GM23338 (cell line): Measurements from ENCODE around the gene KCNQ1OT1. TPM values are rescaled to one million over a fixed set of nuclear protein-coding genes. Genes with fewer than 3 reads are reported as not detected.

Experiments used
- ATAC-seq: fragments of 200-7000 bp; cut with Tn5 transposase; 3 replicates; pipeline ENCODE4 v1.9.1; 2020
- DNase-seq: peaks from one replicate; pipeline ENCODE4 v3.0.0-alpha.2; 2015; ENCODE audit warnings: low spot score
- H2AFZ ChIP-seq: fragments of 200-600 bp; sonication (generic); 2 replicates; pipeline ENCODE4 v1.8.0; 2016; ENCODE audit warnings: antibody characterized with exemption, mild to moderate bottlenecking, moderate library complexity
- H3F3A ChIP-seq: fragments of 200-600 bp; sonication (generic); replicated peaks from 2 replicates; pipeline ENCODE4 v1.8.0; 2017; ENCODE audit warnings: antibody characterized with exemption, mixed run types, low read depth
- H3K27ac ChIP-seq: fragments of 200-600 bp; sonication (generic); 2 replicates; pipeline ENCODE4 v1.6.1; 2016; ENCODE audit warnings: low read depth
- H3K27me3 ChIP-seq: fragments of 200-600 bp; sonication (generic); 2 replicates; pipeline ENCODE4 v1.8.0; 2016; ENCODE audit warnings: mild to moderate bottlenecking, mixed run types, moderate library complexity; ENCODE audit not compliant: insufficient read depth
- H3K36me3 ChIP-seq: fragments of 200-600 bp; sonication (generic); 2 replicates; pipeline ENCODE4 v1.8.0; 2016; ENCODE audit warnings: mild to moderate bottlenecking; ENCODE audit not compliant: insufficient read depth
- H3K4me1 ChIP-seq: fragments of 200-600 bp; sonication (generic); 2 replicates; pipeline ENCODE4 v1.8.0; 2016; ENCODE audit warnings: mild to moderate bottlenecking, moderate library complexity; ENCODE audit not compliant: insufficient read depth
- H3K4me2 ChIP-seq: fragments of 200-600 bp; sonication (generic); 2 replicates; pipeline ENCODE4 v1.7.1; 2017; ENCODE audit warnings: mixed run types
- H3K4me3 ChIP-seq: fragments of 200-600 bp; sonication (generic); 2 replicates; pipeline ENCODE4 v1.6.1; 2016; ENCODE audit warnings: mixed run types
- H3K79me2 ChIP-seq: fragments of 200-600 bp; sonication (generic); replicated peaks from 2 replicates; pipeline ENCODE4 v1.8.0; 2017; ENCODE audit warnings: mild to moderate bottlenecking; ENCODE audit not compliant: insufficient read depth
- H3K9me2 ChIP-seq: fragments of 200-600 bp; sonication (generic); 2 replicates; pipeline ENCODE4 v1.8.0; 2017; ENCODE audit not compliant: insufficient read depth
- H4K20me1 ChIP-seq: fragments of 200-600 bp; sonication (generic); replicated peaks from 2 replicates; pipeline ENCODE4 v1.8.0; 2017; ENCODE audit warnings: mild to moderate bottlenecking; ENCODE audit not compliant: insufficient read depth
- H3K27ac Mint-ChIP-seq: 2 replicates; pipeline ENCODE4 v1.8.0; 2020; ENCODE audit warnings: inconsistent platforms, mild to moderate bottlenecking, moderate library complexity, mixed read lengths
- H3K27me3 Mint-ChIP-seq: 3 replicates; pipeline ENCODE4 v1.8.0; 2022; ENCODE audit warnings: low read depth, mild to moderate bottlenecking, moderate library complexity, mixed read lengths, inconsistent platforms; ENCODE audit not compliant: insufficient read depth, poor library complexity
- H3K36me3 Mint-ChIP-seq: 3 replicates; pipeline ENCODE4 v1.8.0; 2021; ENCODE audit warnings: low read depth, mild to moderate bottlenecking, inconsistent platforms, moderate library complexity, mixed read lengths
- H3K4me1 Mint-ChIP-seq: 3 replicates; pipeline ENCODE4 v1.8.0; 2020; ENCODE audit warnings: mild to moderate bottlenecking, inconsistent platforms, mixed read lengths
- H3K4me3 Mint-ChIP-seq: 3 replicates; pipeline ENCODE4 v1.8.0; 2021; ENCODE audit warnings: moderate library complexity, mild to moderate bottlenecking, inconsistent platforms, mixed read lengths
- H3K9me3 Mint-ChIP-seq: 3 replicates; pipeline ENCODE4 v1.8.0; 2020; ENCODE audit warnings: moderate library complexity, mild to moderate bottlenecking, inconsistent platforms, mixed read lengths
- CREB1 ChIP-seq: fragments of 250-450 bp; sonication (Bioruptor Pico); IDR thresholded peaks from 2 replicates; pipeline ENCODE4 v1.5.0; 2020; ENCODE audit warnings: low read depth, mild to moderate bottlenecking, moderate library complexity
- CTCF ChIP-seq, 2 experiments: fragments of 200-600 bp in 1 of 2; sonication (generic) in 1 of 2; conservative IDR thresholded peaks; 2 replicates each; pipeline versions ENCODE4 v1.5.1 to v1.6.1; 2016 to 2017; ENCODE audit warnings: antibody characterized with exemption in 2 of 2, low read depth in 2 of 2, mild to moderate bottlenecking in 2 of 2, moderate library complexity in 1 of 2
- ETS1 ChIP-seq: IDR thresholded peaks from 2 replicates; pipeline ENCODE4 v1.6.1; 2016; ENCODE audit warnings: antibody characterized with exemption
- EZH2 ChIP-seq: fragments of 200-600 bp; sonication (generic); IDR thresholded peaks from one replicate; pipeline ENCODE4 v1.8.0; 2017; ENCODE audit warnings: antibody characterized with exemption, mild to moderate bottlenecking, low read depth; ENCODE audit not compliant: unreplicated experiment
- EZH2phosphoT487 ChIP-seq: fragments of 200-600 bp; sonication (generic); IDR thresholded peaks from one replicate; pipeline ENCODE4 v1.8.1; 2018; ENCODE audit warnings: antibody characterized with exemption; ENCODE audit not compliant: unreplicated experiment
- JUNB ChIP-seq: IDR thresholded peaks from one replicate; pipeline ENCODE4 v1.6.1; 2016; ENCODE audit warnings: antibody characterized with exemption; ENCODE audit not compliant: unreplicated experiment
- NANOG ChIP-seq: IDR thresholded peaks from 2 replicates; pipeline ENCODE4 v1.6.1; 2016; ENCODE audit warnings: antibody characterized with exemption, borderline replicate concordance
- REST ChIP-seq: IDR thresholded peaks from one replicate; pipeline ENCODE4 v1.6.1; 2018; ENCODE audit warnings: antibody characterized with exemption; ENCODE audit not compliant: unreplicated experiment
- STAT1 ChIP-seq: IDR thresholded peaks from one replicate; pipeline ENCODE4 v1.6.1; 2016; ENCODE audit warnings: antibody characterized with exemption; ENCODE audit not compliant: unreplicated experiment
- ZNF114 ChIP-seq: fragments of 250-450 bp; sonication (Bioruptor Pico); IDR thresholded peaks from 2 replicates; pipeline ENCODE4 v1.5.0; 2020; ENCODE audit warnings: mild to moderate bottlenecking, moderate library complexity
- ZNF331 ChIP-seq: fragments of 250-450 bp; sonication (Bioruptor Pico); IDR thresholded peaks from 2 replicates; pipeline ENCODE4 v1.5.0; 2020; ENCODE audit warnings: low read depth, mild to moderate bottlenecking, moderate library complexity
- polyA plus RNA-seq: library from polyadenylated mRNA; unstranded; fragments of >200 nt; fragmentation: Nextera tagmentation; extraction: Ambion mirVana; gene quantifications from 2 replicates; pipeline ENCODE4 v1.2.1, GENCODE V29; 2016
- total RNA-seq: library from RNA; depleted of rRNA; stranded (reverse); fragments of >200 nt; shearing (Covaris generic); gene quantifications from 2 replicates; pipeline ENCODE4 v1.2.3, GENCODE V29; 2014

Gene KCNQ1OT1
- total and polyA plus RNA-seq, 2 experiments from 2014 or later, result 1.5 to 4.2 TPM

GRCh38 chr11:2708151-2708581 is 8.4 kb upstream of the KCNQ1OT1 start (continued):
- TF ChIP-seq CTCF (conservative IDR thresholded peaks at IDR 0.05; ENCODE audit: low read depth in 2 of 2), result no peak
- no peak for TF ChIP-seq ZNF114 (CRISPR knock-in tag)
- TF ChIP-seq REST, result no peak
- TF ChIP-seq CREB1 (CRISPR knock-in tag), result no peak
- TF ChIP-seq NANOG, result no peak
- no peak for TF ChIP-seq STAT1

GRCh38 chr11:2707736-2708135 is 7.9 kb upstream of the KCNQ1OT1 start:
- H3K36me3 Mint-ChIP-seq, result peaks cover 33% of the 10 kb centered on the region
- peaks cover 12% of the 10 kb centered on the region for H3K4me1 Mint-ChIP-seq
- H3K4me2 ChIP-seq, result no peak overlapping the region
- H2AFZ ChIP-seq, result no peak overlapping the region
- H3K4me3 ChIP-seq, result no peak overlapping the region
- H3K4me1 ChIP-seq, result peaks cover 5% of the 10 kb centered on the region; the same call in 1 of the 2 replicates
- no peak overlapping the region for H3K27ac Mint-ChIP-seq
- H3K27me3 Mint-ChIP-seq, result peaks cover 42% of the 10 kb centered on the region
- peaks cover 35% of the 10 kb centered on the region for H3K9me3 Mint-ChIP-seq
- H3K27me3 ChIP-seq, result peaks cover 79% of the 10 kb centered on the region; the same call in 1 of the 2 replicates
- no peak overlapping the region for H3K27ac ChIP-seq
- no peaks in the 10 kb centered on the region for H4K20me1 ChIP-seq
- H3K9me2 ChIP-seq, result no peaks in the 10 kb centered on the region
- H3K36me3 ChIP-seq, result peaks cover 11% of the 10 kb centered on the region
- H3F3A ChIP-seq, result no peaks in the 10 kb centered on the region
- DNase-seq (no peak), ATAC-seq (no peak)
- H3K4me3 Mint-ChIP-seq, result no peak overlapping the region
- no peaks in the 10 kb centered on the region for H3K79me2 ChIP-seq
- TF ChIP-seq ZNF331 (CRISPR knock-in tag) (no peak), EZH2phosphoT487 (no peak), ZNF114 (CRISPR knock-in tag) (no peak), STAT1 (no peak), ETS1 (no peak), JUNB (no peak), NANOG (no peak), REST (no peak), CREB1 (CRISPR knock-in tag) (no peak), EZH2 (no peak)
